ENCODE measurements around the gene SPACA4. TPM values are rescaled to one million over a fixed set of nuclear protein-coding genes. Genes with fewer than 3 reads are reported as not detected.
"Not testable (repeated sequence)": the region's sequence is repeated elsewhere in the genome, so short reads cannot be mapped to it uniquely, and the experiment has no call there.

The SPACA4 gene, protein sequence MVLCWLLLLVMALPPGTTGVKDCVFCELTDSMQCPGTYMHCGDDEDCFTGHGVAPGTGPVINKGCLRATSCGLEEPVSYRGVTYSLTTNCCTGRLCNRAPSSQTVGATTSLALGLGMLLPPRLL
- 0.55 TPM in 1 of 2 replicates, not detected in the other for total RNA-seq (2014; rRNA removed; shearing (Covaris generic))

DNA sequence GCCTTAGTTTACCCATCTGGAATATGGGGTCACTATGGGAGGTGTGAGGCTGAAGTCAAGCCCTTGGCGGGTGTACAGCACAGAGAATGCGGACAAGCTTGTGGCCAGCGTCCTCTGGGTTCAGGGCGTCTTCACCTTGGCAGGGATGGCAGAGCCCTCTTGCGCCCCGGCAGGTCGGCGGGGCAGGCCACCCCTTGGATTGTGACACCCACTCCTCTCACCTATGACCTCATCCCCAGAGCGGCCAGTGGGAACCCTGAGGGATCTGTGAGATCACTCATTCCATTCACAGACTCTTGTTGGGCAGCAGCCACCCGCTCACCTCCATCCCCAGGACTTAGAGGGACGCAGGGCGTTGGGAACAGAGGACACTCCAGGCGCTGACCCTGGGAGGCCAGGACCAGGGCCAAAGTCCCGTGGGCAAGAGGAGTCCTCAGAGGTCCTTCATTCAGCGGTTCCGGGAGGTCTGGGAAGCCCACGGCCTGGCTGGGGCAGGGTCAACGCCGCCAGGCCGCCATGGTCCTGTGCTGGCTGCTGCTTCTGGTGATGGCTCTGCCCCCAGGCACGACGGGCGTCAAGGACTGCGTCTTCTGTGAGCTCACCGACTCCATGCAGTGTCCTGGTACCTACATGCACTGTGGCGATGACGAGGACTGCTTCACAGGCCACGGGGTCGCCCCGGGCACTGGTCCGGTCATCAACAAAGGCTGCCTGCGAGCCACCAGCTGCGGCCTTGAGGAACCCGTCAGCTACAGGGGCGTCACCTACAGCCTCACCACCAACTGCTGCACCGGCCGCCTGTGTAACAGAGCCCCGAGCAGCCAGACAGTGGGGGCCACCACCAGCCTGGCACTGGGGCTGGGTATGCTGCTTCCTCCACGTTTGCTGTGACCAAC, at the start of gene SPACA4:
TSS of gene SPACA4 (plus strand) at position 280 of the 896 bp plus-strand sequence. CDS start at position 517, 237 bp downstream.
- no peak for DNase-seq (ENCODE audit: low spot score)
- in situ Hi-C loops (cut with HindIII; ENCODE audit: low sequenced_read_pairs), result no loop called here

DNA sequence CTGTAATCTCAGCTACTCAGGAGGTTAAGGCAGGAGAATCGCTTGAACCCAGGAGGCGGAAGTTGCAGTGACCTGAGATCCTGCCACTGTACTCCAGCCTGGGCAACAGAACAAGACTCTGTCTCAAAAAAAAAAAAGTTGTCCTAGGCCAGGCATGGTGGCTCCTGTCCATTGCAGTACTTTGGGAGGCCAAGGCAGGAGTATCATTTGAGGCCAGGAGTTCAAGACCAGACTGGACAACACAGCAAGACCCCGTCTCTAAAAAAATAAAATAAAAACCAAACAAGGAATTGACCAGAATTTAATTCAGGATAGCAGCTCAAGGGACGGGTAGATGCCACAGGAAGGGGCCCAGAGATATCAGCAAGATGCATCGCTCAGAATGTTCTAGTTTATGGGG, 49.7 kb upstream of the SPACA4 start:
- in situ Hi-C loops (cut with HindIII; ENCODE audit: low sequenced_read_pairs), result no loop called here

DNA sequence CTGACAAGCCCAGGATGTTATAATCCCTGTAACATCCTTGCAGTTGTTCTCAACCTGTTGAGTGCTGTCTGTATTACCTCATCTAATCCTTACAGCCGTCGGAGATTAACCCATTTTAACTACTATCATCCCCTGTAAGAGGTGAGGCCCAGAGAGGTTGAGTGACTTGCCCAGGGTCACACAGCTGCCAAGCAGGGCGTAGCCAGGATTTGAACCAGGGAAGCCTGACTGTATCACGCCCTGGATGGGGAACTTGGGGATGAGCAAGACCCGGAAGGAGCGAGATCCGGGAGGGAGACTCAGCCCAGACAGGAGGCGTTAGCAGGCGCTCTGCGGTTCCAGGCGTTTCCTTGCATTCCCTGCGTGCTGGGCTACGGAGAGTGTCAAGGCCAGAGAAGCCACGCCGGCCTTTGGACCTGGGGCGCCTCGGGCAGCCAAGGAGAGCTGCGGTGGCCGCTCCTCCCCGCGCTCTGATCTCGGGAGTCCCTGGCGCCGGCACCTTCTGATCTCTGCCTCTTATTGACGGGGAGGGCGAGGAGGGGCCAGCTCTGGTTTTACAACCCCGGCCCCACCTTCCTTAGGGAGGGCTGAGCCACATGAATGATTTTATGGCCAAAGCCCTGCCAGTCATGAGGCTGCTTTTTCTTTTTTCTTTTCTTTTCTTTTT, 48.4 kb upstream of the SPACA4 start:
- in situ Hi-C loops (cut with HindIII; ENCODE audit: low sequenced_read_pairs), result no loop called here

More for the DNA sequence above, 49.7 kb upstream of the SPACA4 start:
- DNase-seq (ENCODE audit: low spot score), result no peak

DNA sequence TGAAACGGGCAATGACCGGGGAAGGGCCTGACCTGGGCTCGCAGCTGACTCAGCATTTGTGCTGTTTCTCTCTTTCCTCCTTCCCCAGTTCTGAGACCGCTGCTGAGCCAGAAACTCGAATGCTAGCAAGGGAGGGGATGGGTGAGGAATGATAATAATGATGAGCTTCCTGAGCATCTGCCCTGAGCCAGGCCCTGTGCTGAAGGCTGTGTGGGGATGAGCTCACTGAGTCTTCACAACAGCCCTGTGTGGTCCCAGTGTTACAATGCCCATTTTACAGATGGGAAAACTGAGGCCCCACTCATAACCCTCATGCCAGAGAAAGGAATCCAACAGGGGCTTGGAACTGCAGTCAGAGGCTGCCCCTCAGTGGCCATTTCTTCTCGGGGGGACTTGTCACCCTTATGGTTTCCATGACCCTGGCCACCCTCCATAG, 46.4 kb upstream of the SPACA4 start:
- DNase-seq (ENCODE audit: low spot score), result no peak
- in situ Hi-C loops (cut with HindIII; ENCODE audit: low sequenced_read_pairs), result no loop called here

More for the DNA sequence above, 48.4 kb upstream of the SPACA4 start:
- no peak for DNase-seq (ENCODE audit: low spot score)

DNA sequence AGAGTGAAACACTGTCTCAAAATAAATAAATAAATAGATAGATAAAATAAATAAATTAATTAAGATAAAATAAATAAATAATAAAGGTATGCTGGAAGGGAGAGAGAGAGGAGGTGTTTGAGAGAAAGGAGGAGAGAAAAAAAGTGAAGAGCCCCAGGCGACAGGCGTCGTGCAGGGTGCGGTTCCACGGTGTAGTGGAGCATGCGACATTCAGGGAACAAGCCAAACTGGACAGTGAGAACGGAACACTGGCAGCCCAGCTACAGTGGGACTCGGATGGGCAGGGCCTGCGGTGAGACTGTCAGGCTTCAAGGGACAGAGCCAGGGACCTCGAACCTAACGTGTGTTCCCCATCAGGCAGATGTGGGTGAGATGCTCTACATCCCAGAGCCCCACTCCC, 45.1 kb upstream of the SPACA4 start:
- no peak for DNase-seq (ENCODE audit: low spot score)
- in situ Hi-C loops (cut with HindIII; ENCODE audit: low sequenced_read_pairs), result no loop called here

DNA sequence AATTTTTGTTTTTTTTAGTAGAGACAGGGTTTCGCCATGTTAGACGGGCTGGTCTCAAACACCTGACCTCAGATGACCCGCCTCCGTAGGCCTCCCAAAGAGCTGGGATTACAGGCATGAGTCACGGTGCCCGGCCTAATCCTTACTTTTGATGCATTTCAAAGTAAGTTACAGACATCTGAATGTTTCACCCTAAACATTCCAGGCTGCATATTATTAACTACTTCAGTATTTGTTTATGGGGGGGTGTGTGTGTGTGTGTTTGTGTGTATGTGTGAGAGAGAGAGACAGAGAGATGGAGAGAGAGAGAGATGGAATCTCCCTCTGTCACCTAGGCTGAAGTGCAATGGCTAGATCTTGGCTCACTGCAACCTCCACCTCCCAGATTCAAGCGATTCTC, 41.5 kb upstream of the SPACA4 start:
- in situ Hi-C loops (cut with HindIII; ENCODE audit: low sequenced_read_pairs), result no loop called here
- no peak for DNase-seq (ENCODE audit: low spot score)

DNA sequence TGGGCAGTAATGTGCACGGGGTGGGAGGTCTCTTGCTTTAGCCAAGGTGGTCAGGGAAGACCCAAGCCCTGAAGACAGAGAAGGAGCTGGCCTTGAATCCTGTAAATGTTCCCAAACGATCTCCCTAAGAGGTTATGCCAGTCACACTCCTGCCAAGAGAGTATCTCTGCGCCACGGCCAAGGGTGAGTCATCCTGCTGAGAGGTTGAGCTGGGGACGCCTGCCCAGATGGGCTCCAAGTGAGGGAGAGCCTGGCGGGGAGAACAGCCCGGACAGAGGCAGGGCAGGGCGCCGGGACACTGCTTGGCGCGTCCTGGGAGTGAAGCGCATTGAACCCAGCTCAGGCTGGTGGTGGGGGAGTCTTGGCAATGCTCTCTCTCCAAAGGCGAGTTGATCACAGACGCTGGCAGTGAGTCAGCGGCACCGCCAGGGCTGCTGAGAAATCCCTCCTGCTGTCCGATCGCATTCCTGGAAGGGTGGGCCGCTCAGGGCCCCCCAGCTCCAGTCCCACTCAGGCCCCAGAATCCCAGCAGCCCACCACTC, 38.1 kb upstream of the SPACA4 start:
- peak; percentile 71 for DNase-seq (ENCODE audit: low spot score)
- in situ Hi-C loops (cut with HindIII; ENCODE audit: low sequenced_read_pairs), result no loop called here

DNA sequence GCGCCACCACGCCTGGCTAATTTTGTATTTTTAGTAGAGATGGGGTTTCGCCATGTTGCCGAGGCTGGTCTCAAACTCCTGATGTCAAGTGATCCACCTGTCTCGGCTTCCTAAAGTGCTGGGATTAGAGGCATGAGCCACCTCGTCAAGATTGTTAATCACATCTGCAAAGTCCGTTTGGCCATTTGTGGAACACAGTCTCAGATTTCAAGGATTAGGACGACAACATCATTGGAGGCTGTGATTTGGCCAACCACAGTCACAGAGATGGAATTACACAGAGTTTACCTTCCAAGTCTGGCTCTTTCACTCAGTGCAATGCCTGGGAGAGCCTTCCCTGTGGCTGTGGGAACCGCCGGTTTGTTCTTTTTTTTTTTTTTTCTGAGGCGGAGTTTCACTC, 36.7 kb upstream of the SPACA4 start:
- in situ Hi-C loops (cut with HindIII; ENCODE audit: low sequenced_read_pairs), result no loop called here
- peak; percentile 45 for DNase-seq (ENCODE audit: low spot score)

DNA sequence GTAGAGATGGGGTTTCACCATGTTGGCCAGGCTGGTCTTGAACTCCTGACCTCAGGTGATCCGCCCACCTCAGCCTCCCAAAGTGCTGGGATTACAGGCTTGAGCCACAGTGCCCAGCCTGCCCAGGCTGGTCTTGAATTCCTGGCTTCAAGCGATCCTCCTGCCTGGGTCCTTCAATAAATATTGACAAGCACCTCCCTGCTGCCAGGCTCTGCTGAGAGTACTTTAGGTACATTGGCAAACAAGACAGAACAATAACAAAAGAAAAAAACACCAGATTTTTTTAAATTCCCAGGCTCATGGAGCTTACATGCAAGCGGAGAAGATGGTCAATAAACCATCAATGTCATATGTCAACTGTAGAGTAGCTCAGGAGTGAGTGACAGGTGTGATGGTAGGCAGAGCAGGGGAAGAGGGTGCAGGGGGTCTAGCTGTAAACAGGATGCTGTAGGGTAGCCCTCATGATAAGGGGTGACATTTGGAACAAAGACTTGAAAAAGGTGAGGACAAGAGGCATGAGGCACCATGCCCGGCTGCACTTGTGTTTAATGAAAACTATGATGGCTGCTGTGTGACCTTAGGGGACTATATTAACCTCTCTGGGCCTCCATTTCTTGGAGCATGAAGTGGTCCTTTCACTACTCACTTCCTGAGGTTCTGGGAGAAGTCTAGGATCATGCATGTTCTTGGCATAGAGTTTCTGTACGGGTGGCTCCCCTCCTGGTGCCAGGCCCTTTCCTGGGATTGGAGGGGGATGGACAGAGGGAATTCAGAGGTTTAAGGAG, 35.0 kb upstream of the SPACA4 start:
- in situ Hi-C loops (cut with HindIII; ENCODE audit: low sequenced_read_pairs), result no loop called here
- DNase-seq (ENCODE audit: low spot score), result no peak

DNA sequence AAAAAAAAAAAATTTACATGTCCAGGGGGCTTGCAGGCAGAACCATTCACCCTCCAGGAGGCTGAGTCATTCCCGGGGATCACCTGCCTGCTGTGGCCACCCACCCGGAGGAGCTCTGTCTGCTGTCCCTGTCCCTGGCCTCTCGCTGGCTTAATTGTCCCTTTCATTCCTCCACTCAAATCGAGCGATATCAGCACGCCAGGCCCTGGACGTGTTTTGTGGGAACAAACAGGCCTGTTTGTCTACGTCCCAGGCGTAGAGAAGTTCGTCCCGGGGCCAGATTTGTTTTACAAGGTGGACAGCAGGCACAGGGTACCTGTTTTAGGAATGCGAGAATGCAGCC, 33.4 kb upstream of the SPACA4 start:
- in situ Hi-C loops (cut with HindIII; ENCODE audit: low sequenced_read_pairs), result no loop called here
- no peak for DNase-seq (ENCODE audit: low spot score)

DNA sequence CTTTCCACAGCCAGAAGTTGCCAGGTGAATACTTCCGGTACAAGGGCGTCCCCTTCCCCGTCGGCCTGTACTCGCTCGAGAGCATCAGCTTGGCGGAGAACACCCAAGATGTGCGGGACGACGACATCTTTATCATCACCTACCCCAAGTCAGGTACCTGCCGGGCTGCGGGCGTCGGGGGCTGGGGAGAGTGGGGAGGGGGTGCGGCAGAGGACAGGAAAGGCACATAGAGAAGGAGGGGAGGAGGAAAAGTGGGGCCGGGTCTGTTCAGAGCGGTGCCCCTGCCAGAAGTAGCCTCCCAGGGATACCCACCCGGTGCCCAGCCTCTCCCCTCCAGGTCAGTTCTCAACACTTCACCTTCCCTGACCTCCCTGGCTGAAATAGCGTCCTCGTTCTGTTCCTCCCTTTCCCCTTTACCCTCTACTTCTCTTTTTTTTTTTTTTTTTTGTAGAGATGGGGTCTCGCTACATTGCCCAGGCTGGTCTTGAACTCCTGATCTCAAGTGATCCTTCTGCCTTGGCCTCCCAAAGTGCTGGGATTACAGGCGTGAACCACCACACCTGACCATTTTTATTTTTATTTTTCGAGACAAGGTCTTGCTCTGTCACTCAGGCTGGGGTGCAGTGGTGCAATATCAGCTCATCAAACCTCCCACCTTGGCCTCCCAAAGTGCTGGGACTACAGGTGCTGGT, 30.5 kb upstream of the SPACA4 start:
- no peak for DNase-seq (ENCODE audit: low spot score)
- in situ Hi-C loops (cut with HindIII; ENCODE audit: low sequenced_read_pairs), result no loop called here

DNA sequence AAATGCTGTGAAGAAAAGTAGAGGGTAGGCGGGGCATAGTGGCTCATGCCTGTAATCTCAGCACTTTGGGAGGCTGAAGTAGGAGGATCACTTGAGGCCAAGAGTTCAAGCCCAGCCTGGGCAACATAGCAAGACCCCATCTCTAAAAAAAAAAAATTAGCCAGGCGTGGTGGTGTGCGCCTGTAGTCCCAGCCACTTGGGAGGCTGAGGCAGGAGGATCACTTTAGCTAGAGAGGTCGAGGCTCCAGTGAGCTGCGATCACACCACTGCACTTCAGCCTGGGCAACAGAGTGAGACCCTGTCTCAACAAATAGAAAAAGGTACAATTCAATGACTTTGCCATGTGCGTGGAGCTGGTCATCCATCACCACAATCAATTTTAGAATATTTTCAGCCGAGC, 28.6 kb upstream of the SPACA4 start:
- DNase-seq (ENCODE audit: low spot score); in situ Hi-C loops (cut with HindIII; ENCODE audit: low sequenced_read_pairs): not testable (repeated sequence)

DNA sequence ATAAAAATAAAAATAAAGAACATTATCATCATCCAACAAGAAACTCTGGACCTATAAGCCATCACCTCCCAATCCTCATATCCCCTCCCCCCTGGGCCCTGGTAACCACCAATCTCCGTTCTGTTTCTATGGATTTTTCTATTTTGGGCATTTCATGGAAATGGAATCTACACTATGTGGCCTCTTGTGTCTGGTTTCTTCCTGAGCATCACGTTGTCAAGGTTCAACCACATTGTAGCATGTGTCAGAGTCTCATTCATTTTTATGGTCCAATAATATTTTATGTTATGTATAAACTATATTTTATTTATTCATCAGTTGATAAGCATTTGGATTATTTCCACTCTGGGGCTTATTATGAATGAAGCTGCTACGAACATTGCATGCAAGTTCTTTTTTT, 27.7 kb upstream of the SPACA4 start:
- DNase-seq (ENCODE audit: low spot score), result no peak
- in situ Hi-C loops (cut with HindIII; ENCODE audit: low sequenced_read_pairs), result no loop called here

DNA sequence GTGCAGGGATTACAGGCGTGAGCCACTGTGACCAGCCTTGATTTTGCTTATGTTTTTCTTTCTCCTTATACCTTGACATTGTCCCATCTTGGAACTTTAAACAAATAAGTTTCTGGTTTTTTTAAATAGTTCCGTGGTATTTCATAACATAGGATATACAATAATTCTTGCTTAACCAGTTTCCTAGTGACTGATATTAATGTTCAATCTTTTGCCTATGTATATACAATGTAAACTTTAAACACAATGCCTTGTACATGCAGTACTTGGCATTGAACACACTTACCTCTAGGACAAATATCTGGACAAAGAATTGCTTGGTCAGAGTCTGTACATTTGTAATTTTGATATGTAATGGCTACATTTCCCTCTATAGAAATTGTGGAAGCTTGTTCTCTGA, 24.4 kb upstream of the SPACA4 start:
- in situ Hi-C loops (cut with HindIII; ENCODE audit: low sequenced_read_pairs), result no loop called here
- no peak for DNase-seq (ENCODE audit: low spot score)

DNA sequence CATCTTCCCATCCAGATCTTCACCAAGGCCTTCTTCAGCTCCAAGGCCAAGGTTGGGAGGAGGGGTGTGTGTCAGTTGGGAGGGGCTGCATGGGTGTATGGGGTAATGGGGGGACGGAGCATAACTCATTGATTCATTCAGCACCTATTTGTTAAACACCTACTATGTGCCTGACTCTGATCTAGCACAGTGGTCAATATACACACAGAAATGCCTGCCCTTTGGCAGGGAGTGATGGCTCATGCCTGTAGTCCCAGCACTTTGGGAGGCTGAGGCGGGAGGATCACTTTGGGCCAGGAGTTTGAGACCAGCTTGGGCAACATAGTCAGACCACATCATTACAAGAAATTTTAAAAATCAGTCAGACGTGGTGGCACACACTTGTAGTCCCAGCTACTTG, 19.2 kb upstream of the SPACA4 start:
- in situ Hi-C loops (cut with HindIII; ENCODE audit: low sequenced_read_pairs), result no loop called here

DNA sequence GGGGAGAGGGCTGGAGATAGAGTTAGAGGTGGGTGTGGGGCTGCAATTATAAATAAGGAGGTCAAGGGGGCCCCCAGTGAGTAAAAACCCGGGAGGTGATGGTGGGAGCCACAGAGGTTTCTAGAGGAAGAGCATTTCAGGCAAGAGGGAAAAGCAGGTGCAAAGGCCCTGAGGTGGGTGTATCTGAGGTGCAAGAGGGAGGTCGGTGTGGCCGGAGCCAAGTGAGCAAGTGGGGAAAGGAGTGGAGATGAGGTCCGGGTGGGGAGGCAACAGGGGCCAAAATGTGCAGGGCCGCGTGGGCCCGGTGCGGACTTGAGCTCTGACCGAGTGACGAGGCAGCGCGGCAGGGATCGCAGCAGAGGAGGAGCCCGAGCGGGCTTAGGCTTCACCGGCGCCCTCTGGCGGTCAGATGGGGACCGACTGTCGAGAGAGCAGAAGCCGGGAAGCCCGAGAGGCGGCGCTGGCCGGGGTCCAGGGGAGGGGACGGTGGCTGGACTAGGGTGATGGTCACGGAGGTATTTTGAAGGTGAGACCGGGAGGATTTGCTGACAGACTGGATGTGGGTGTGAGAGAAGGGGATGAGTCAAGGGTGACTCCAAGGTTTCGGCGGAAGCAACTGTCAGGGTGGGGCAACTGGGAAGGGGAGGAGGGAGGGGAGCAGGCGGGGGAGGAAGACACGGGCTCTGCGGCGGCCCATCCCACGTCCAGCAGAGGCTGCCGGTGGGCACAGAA, 17.7 kb upstream of the SPACA4 start:
- in situ Hi-C loops (cut with HindIII; ENCODE audit: low sequenced_read_pairs), result no loop called here
- DNase-seq (ENCODE audit: low spot score), result peak; percentile 67

More for the DNA sequence above, 19.2 kb upstream of the SPACA4 start:
- no peak for DNase-seq (ENCODE audit: low spot score)

DNA sequence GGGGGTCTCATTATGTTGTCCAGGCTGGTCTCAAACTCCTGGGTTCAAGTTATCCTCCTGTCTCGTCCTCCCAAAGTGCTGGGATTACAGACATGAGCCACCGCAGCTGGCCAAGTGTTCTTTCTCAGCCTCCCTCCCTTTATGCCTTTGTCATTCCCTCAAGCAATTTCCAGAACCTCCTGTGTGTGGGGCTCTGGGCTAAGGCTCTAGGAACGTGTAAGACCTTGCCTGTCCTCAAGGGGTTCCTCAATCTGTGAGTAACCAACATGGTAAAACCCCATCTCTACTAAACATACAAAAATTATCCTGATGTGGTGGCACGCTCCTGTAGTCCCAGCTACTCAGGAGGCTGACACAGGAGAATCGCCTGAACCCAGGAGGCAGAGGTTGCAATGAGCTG, 15.5 kb upstream of the SPACA4 start:
- DNase-seq (ENCODE audit: low spot score), result no peak
- in situ Hi-C loops (cut with HindIII; ENCODE audit: low sequenced_read_pairs), result no loop called here

DNA sequence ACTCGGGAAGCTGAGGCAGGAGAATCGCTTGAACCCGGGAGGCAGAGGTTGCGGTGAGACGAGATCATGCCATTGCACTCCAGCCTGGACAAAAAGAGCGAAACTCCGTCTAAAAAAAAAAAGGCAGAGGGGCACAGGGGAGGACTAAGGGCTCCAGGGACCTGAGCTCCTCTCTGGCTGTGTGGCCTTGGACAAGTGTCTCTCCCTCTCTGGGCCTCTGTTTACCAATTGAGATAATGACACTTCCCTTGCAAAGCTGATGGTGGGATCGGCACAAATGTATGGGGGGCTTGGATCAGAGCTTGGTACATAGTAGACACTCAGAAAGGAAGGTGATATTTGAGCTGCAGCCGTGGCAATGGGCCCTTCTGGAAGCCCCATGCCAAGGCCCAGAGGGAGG, 11.4 kb upstream of the SPACA4 start:
- in situ Hi-C loops (cut with HindIII; ENCODE audit: low sequenced_read_pairs), result no loop called here
- DNase-seq (ENCODE audit: low spot score), result no peak

All from G401 (cell line).